Measurements from ENCODE around the gene MICU2. TPM values are rescaled to one million over a fixed set of nuclear protein-coding genes. Genes with fewer than 3 reads are reported as not detected.

Gene MICU2
- total RNA-seq, 1 experiment from 2014 or later, result 69.9 TPM

DNA sequence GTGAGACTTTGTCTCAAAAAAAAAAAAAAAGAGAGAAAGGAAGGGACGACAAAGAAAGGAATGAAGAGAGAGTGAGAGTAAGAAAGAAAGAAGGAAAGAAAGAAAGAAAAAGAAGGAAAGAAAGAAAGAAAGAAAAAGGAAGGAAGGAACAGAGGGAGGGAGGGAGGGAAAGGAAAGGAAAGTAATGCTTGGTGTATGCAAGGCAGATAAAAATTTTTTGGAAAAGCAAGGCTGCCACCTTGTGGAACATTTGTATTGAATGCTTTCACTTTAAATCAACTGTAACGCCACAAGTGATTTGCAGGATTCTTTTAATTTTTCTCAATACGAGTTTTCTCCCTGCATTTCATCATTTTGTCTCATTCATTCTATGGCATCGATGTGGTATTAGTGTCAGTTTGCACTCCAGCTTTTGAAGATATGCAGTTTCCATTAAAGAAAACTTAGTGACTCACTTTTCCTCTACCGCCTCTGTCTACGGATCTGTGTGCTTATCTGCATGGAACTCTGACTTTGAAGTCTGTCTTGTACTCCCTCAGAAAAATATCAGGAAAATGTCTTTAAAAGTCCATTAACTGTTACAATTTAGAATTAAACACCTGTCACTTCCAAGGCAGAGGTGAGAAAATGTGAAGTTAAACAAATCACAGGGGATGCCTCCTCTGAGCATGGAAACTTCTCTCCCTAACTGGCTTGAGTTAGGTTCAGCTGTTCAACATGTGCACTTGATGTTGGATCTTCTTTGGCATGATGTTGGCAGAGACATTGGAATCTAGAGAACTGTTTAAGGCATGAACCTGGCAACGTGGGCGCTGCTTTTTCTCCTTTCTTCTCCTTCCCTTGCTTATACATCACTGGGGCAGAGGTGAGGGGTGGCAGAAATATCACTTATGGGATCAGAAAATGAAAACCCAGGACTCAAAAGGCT is 124.8 kb downstream of the MICU2 start:
- H3K4me3 ChIP-seq (ENCODE audit: low read length), result peak overlapping the region; percentile 59
- H3K27ac ChIP-seq (ENCODE audit: low read length), result no peak overlapping the region
- peak overlapping the region; percentile 83 for H3K4me2 ChIP-seq (ENCODE audit: low read length)
- H3F3A ChIP-seq (ENCODE audit: low read length, unreplicated experiment), result no peaks in the 10 kb centered on the region
- TF ChIP-seq, protein P1, sequence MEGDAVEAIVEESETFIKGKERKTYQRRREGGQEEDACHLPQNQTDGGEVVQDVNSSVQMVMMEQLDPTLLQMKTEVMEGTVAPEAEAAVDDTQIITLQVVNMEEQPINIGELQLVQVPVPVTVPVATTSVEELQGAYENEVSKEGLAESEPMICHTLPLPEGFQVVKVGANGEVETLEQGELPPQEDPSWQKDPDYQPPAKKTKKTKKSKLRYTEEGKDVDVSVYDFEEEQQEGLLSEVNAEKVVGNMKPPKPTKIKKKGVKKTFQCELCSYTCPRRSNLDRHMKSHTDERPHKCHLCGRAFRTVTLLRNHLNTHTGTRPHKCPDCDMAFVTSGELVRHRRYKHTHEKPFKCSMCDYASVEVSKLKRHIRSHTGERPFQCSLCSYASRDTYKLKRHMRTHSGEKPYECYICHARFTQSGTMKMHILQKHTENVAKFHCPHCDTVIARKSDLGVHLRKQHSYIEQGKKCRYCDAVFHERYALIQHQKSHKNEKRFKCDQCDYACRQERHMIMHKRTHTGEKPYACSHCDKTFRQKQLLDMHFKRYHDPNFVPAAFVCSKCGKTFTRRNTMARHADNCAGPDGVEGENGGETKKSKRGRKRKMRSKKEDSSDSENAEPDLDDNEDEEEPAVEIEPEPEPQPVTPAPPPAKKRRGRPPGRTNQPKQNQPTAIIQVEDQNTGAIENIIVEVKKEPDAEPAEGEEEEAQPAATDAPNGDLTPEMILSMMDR (conservative IDR thresholded peaks at IDR 0.05; ENCODE audit: low read depth, low read length), result peak; percentile 56
- no peak for TF ChIP-seq EZH2 (IDR thresholded peaks at IDR 0.05; ENCODE audit: low read length, unreplicated experiment)
- H3K36me3 ChIP-seq (ENCODE audit: low read depth, low read length), result no peaks in the 10 kb centered on the region
- intact Hi-C loops (cut with micrococcal nuclease), result loop anchor here (1.0 to 2.0 kb wide), 3 partner anchors 141 to 536 kb away; no protein-coding TSS in a partner anchor
- CTCF ChIA-PET, result interaction anchor here (1.0 kb wide), 1 partner anchor 180 kb away, joined by 3 read pairs; no protein-coding TSS in a partner anchor
- no peaks in the 10 kb centered on the region for H3K9me2 ChIP-seq (replicated peaks; ENCODE audit: low read length)
- no peaks in the 10 kb centered on the region for H3K79me2 ChIP-seq (ENCODE audit: low read length)
- H3K9ac ChIP-seq (ENCODE audit: low read length), result no peak overlapping the region
- H2AFZ ChIP-seq (ENCODE audit: low read length), result peak overlapping the region; percentile 66
- POLR2A ChIA-PET (ENCODE audit: unreplicated experiment), result no interaction called here
- H3K27me3 ChIP-seq (ENCODE audit: low read length), result no peaks in the 10 kb centered on the region
- H3K9me3 ChIP-seq (ENCODE audit: low read length), result no peaks in the 10 kb centered on the region
- ATAC-seq (peak; percentile 43), DNase-seq (peak; percentile 77)
- no TSS peak for BruUV-seq (replicated peaks)
- peaks cover 6% of the 10 kb centered on the region for H3K4me1 ChIP-seq (ENCODE audit: insufficient read depth, low read length)
- H4K20me1 ChIP-seq (ENCODE audit: low read length), result no peaks in the 10 kb centered on the region

DNA sequence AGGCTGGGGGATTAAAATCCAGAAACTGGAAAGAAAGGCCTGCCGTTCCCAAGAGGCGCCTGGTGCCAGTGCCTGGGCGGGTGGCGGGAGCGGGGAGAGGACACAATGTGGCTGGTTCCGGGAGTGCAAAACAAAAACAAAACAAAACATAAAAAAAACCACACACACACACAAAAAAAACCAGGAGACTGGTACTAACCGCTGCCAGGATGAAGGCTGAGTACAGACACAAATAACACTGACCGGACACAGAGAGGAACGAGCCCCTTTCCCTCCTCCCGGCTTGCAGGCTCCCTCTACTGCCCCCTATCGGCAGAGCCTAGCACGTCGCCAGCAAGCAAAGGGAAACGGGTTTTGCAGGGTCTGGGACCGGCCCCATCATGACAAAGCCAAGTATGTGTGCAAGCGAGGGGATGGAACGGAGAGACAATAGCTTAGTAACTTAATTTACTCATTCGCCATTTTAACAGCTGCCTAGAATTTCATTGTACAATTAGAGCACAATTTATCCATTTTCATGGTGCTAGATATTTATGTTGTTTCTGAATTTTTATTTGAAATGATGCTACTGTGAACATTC is 127.0 kb downstream of the MICU2 start:
- peak; percentile 68 for ATAC-seq
- Histone ChIP-seq H3K9ac (ENCODE audit: low read length) (peak overlapping the region; percentile 35; the same call in 1 of the 2 replicates), H3K9me3 (ENCODE audit: low read length) (no peaks in the 10 kb centered on the region), H3K27ac (ENCODE audit: low read length) (no peak overlapping the region), H3K27me3 (ENCODE audit: low read length) (no peaks in the 10 kb centered on the region), H2AFZ (ENCODE audit: low read length) (peak overlapping the region; percentile 81), H3K79me2 (ENCODE audit: low read length) (no peaks in the 10 kb centered on the region), H4K20me1 (ENCODE audit: low read length) (no peaks in the 10 kb centered on the region), H3K36me3 (ENCODE audit: low read depth, low read length) (no peaks in the 10 kb centered on the region), H3K9me2 (replicated peaks; ENCODE audit: low read length) (no peaks in the 10 kb centered on the region), H3K4me1 (ENCODE audit: insufficient read depth, low read length) (peaks cover 6% of the 10 kb centered on the region), H3K4me2 (ENCODE audit: low read length) (peak overlapping the region; percentile 72), H3F3A (ENCODE audit: low read length, unreplicated experiment) (no peaks in the 10 kb centered on the region), H3K4me3 (ENCODE audit: low read length) (peak overlapping the region; percentile 58)
- DNase-seq, result peak; percentile 85
- BruUV-seq (replicated peaks), result no TSS peak
- ChIA-PET CTCF (interaction anchor here (0.5 to 2.1 kb wide), 5 partner anchors 12 to 459 kb away, joined by 3 to 21 read pairs (median 3); no protein-coding TSS in a partner anchor), POLR2A (ENCODE audit: unreplicated experiment) (no interaction called here)
- no peak for TF ChIP-seq EZH2 (IDR thresholded peaks at IDR 0.05; ENCODE audit: low read length, unreplicated experiment)
- TF ChIP-seq, protein P1 (conservative IDR thresholded peaks at IDR 0.05; ENCODE audit: low read depth, low read length), result peak; percentile 86
- intact Hi-C loops (cut with micrococcal nuclease), result no loop called here

DNA sequence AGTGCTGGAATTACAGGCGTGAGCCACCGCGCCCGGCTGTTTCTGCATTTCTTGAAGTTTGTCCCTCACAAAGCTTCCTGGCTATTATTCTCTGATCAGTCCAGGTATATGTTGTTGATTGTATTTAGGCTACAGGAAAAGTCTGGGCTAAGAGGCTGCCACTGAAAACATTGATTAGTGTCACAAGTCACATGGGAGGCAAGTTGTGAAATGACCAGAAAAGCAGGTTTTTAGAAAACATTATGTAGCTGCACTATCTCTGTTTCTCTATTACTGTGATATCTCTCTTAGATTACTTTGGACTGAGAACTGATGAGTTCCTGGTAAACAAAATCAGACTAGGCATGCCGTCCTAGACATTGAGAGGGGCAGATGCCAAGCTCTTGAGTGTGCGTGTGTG is 128.9 kb downstream of the MICU2 start:
- no TSS peak for BruUV-seq (replicated peaks)
- no peak for DNase-seq
- Histone ChIP-seq H4K20me1 (ENCODE audit: low read length) (no peaks in the 10 kb centered on the region), H3K27ac (ENCODE audit: low read length) (no peak overlapping the region), H3K4me2 (ENCODE audit: low read length) (no peak overlapping the region), H3K79me2 (ENCODE audit: low read length) (no peaks in the 10 kb centered on the region), H3K4me1 (ENCODE audit: insufficient read depth, low read length) (peaks cover 6% of the 10 kb centered on the region), H3K36me3 (ENCODE audit: low read depth, low read length) (no peaks in the 10 kb centered on the region), H2AFZ (ENCODE audit: low read length) (no peak overlapping the region), H3F3A (ENCODE audit: low read length, unreplicated experiment) (no peaks in the 10 kb centered on the region), H3K9ac (ENCODE audit: low read length) (no peak overlapping the region), H3K27me3 (ENCODE audit: low read length) (no peaks in the 10 kb centered on the region), H3K9me3 (ENCODE audit: low read length) (no peaks in the 10 kb centered on the region), H3K9me2 (replicated peaks; ENCODE audit: low read length) (no peaks in the 10 kb centered on the region), H3K4me3 (ENCODE audit: low read length) (no peak overlapping the region)
- no peak for ATAC-seq
- ChIA-PET CTCF (no interaction called here), POLR2A (ENCODE audit: unreplicated experiment) (no interaction called here)
- intact Hi-C loops (cut with micrococcal nuclease), result no loop called here
- TF ChIP-seq, protein P1 (conservative IDR thresholded peaks at IDR 0.05; ENCODE audit: low read depth, low read length), result no peak
- TF ChIP-seq EZH2phosphoT487 (IDR thresholded peaks at IDR 0.05; ENCODE audit: borderline replicate concordance, low read length) (no peak), EZH2 (IDR thresholded peaks at IDR 0.05; ENCODE audit: low read length, unreplicated experiment) (no peak)
